WERI-Rb-1 (cell line): Measurements from ENCODE around the gene ADAMTS2.

Source experiments
- DNase-seq: peaks from one replicate; pipeline ENCODE4 v3.0.0-alpha.2; 2020
- H3K27ac ChIP-seq: fragments of 250-450 bp; sonication (Bioruptor Pico); 2 replicates; pipeline ENCODE4 v1.5.1; 2020; ENCODE audit warnings: mild to moderate bottlenecking, moderate library complexity
- H3K27me3 ChIP-seq: fragments of 250-450 bp; sonication (Bioruptor Pico); 2 replicates; pipeline ENCODE4 v1.5.1; 2021; ENCODE audit warnings: mild to moderate bottlenecking, low read depth, moderate library complexity; ENCODE audit not compliant: insufficient read depth, severe bottlenecking
- H3K36me3 ChIP-seq: fragments of 250-450 bp; sonication (Bioruptor Pico); 2 replicates; pipeline ENCODE4 v1.5.1; 2020; ENCODE audit warnings: mild to moderate bottlenecking, moderate library complexity
- H3K4me3 ChIP-seq: 2 replicates; pipeline ENCODE4 v1.5.1; 2011; ENCODE audit warnings: low read depth, mild to moderate bottlenecking, control low read depth, low read length
- H3K9me3 ChIP-seq: fragments of 250-450 bp; sonication (Bioruptor Pico); 2 replicates; pipeline ENCODE4 v1.5.1; 2021; ENCODE audit warnings: mild to moderate bottlenecking, moderate library complexity; ENCODE audit not compliant: severe bottlenecking
- CTCF ChIP-seq: IDR thresholded peaks from 2 replicates; pipeline ENCODE4 v1.5.1; 2011; ENCODE audit warnings: low read depth, mild to moderate bottlenecking, control low read depth, inconsistent platforms, low read length

Gene ADAMTS2

GRCh38 chr5:179369530-179369884 is 24.2 kb upstream of the ADAMTS2 start:
- no peak overlapping the region for H3K4me3 ChIP-seq
- no peaks in the 10 kb centered on the region for H3K9me3 ChIP-seq
- TF ChIP-seq CTCF, result no peak
- no peak for DNase-seq
- no peaks in the 10 kb centered on the region for H3K36me3 ChIP-seq
- H3K27me3 ChIP-seq, result no peaks in the 10 kb centered on the region
- no peak overlapping the region for H3K27ac ChIP-seq

DNA sequence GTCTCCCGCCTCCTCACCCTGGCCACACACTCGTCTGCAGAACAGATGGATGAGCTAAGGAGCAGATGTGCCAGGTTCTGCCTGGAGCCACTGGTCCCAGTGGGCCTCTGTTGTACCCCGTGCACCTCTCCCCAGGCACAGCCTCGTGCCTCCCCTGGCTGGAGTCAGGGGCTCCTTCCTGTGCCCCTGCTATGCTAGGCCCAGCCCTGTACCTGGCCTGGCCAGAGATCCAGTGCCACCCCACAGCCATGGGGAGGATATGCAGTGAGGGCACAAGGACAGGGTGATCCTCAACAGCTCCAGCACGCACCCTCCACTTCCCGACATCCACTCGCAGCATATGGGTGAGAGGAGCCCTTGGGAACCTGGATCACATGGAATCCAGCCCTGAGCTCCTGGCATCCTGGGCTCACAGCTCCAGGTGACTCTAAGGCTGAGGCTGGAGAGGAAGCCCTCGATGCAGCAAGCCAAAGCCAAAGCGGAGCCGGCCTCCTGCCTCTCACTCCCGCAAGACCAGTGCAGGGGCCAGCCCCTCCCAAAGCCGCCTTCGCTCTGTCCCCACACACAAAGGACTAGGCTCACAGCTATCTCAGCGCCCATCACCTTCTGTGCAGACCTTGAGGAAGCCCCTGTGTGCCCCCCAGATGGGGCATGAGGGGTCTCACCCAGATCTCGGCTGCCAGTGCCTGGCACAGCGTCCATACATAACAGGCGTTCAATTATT is 23.7 kb upstream of the ADAMTS2 start:
- H3K4me3 ChIP-seq, result no peak overlapping the region
- DNase-seq, result no peak
- no peaks in the 10 kb centered on the region for H3K36me3 ChIP-seq
- no peaks in the 10 kb centered on the region for H3K9me3 ChIP-seq
- no peak for TF ChIP-seq CTCF
- no peaks in the 10 kb centered on the region for H3K27me3 ChIP-seq
- H3K27ac ChIP-seq, result no peak overlapping the region

DNA sequence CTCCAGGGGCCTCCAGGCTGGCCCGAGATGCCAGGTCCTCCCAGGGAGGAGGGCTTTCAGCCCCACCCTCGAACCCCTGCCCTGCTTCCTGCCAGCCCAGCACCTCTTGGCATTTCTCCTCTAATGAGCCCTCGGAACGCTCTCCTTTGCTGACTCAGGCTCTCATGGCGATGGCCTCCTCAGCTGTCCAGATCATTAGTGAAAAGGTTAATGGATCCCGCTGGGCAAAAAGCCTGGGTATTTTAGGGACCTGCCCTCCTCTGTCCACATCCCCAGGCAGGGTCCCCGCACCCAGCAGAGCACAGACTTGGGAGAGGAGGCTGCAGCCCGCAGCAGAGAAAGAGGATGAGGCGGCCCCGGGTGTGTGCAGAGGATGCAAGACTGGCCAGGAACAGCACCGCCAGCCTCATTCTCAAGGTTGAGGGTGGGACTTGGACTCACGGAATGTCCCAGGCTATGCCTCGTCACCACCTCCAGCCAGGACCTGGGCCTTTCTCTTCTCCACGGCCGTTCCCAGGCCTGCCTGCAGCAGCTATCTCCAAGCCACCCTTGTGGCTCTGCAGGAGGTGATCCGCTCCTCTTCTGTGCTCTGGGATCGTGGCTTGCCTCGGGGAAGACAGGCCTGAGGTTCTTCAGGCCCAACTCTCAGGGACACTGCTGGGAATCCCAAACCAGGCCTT is 23.0 kb upstream of the ADAMTS2 start:
- Histone ChIP-seq H3K27ac (no peak overlapping the region), H3K9me3 (no peaks in the 10 kb centered on the region), H3K27me3 (no peaks in the 10 kb centered on the region), H3K4me3 (no peak overlapping the region), H3K36me3 (no peaks in the 10 kb centered on the region)
- no peak for TF ChIP-seq CTCF
- no peak for DNase-seq

- Histone ChIP-seq H3K4me3 (no peak overlapping the region), H3K36me3 (no peaks in the 10 kb centered on the region), H3K27me3 (no peaks in the 10 kb centered on the region), H3K27ac (no peak overlapping the region), H3K9me3 (no peaks in the 10 kb centered on the region)
- TF ChIP-seq CTCF, result no peak
- DNase-seq, result no peak
Measured at GRCh38 chr5:179367491-179367890, 22.2 kb upstream of the ADAMTS2 start.

DNA sequence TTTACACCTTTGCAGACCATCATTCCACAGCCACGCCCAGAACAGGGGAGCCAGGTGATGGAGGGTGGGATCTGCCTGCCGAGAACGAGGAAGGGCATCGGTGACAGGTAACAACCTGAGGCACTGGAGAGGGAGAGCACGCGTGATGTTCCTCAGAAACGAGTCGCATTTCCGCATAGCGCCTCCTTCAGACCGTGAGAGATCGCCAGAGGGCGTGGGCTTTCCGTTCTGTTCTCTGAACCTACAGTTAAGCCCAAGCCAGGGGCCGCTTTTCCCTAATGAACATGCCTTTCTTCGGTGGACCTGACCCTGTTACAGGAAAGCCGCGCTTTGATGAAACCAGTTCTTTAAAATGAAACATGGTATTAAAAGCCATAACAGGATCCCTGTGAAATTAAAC is 17.1 kb upstream of the ADAMTS2 start:
- no peak overlapping the region for H3K27ac ChIP-seq
- H3K27me3 ChIP-seq, result no peaks in the 10 kb centered on the region
- H3K36me3 ChIP-seq, result no peaks in the 10 kb centered on the region
- no peak overlapping the region for H3K4me3 ChIP-seq
- TF ChIP-seq CTCF, result no peak
- DNase-seq, result no peak
- no peaks in the 10 kb centered on the region for H3K9me3 ChIP-seq
